HG03025 (cell line): Measurements from ENCODE around the gene POMGNT2.

Experiments
- ATAC-seq: cut with Tn5 transposase; IDR thresholded peaks from one replicate; pipeline ENCODE4 v1.9.1; 2021; ENCODE audit warnings: mild to moderate bottlenecking, moderate library complexity; ENCODE audit not compliant: unreplicated experiment, low FRiP score

Gene POMGNT2

DNA sequence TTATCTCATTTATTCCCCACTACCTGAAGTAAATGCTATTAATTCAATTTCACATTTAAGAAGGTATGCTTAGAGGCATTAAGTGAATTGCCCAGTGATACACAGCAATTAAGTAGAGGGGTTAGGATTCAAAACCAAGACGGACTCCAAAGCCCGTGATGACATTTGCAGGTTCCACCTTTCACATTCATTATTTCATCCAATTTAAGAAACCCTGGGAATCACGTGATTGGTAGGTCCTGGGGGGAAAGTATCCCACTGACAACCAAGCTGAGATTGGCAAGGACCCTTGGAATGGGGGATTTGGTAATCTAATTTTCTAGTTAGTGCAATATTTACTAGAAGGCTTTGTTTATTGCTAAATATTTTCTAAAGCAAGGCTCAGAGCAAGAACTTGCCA lies 1.8 kb downstream of the POMGNT2 start:
- no peak for ATAC-seq

- no peak for ATAC-seq
Observed at GRCh38 chr3:43102773-43103480, 3.0 kb downstream of the POMGNT2 start.

DNA sequence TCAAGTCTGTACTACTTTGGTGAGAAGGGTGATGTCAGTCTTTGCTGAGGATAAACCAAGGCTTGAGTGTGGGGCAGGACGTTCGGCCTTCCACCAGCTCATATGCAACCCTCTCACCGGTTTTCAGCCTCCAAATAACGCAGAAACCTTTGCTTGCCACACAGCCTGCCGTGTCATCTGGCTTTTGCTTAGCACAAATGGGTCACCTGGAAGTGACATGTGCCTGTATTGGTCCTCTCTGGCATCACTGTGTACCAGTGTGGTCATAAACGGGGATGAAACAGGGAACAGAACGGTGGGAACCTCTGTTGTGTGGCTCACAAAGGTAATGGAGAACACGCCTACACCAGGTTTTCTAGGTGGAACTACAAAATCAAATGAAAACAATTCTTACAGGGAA lies 7.1 kb downstream of the POMGNT2 start:
- ATAC-seq = no peak

GRCh38 chr3:43097400-43098080 lies 8.3 kb downstream of the POMGNT2 start:
- ATAC-seq = no peak

- ATAC-seq = no peak
Observed at GRCh38 chr3:43096761-43097160, 9.1 kb downstream of the POMGNT2 start.

- no peak for ATAC-seq
Observed at GRCh38 chr3:43095370-43095769, 10.5 kb downstream of the POMGNT2 start.

DNA sequence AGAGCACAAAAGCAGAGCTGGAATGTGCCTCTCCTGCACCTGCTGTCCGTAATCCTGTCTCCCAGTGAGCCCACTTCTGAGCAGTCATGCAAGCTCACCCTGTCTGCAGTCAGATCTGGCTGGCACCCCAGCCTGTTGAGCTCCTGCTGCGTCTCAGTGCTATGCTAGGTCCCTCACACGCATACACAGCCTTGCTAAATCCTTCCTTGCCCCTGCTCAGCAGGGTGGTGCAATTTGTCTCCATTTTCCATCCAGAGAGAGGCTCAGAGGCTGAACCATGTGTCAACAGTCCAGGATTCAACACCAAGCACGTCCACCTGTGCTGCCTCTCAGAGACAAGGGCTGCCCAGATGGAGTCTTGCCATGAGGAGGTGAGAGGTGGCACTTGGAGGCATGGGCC lies 11.0 kb downstream of the POMGNT2 start:
- ATAC-seq = no peak

DNA sequence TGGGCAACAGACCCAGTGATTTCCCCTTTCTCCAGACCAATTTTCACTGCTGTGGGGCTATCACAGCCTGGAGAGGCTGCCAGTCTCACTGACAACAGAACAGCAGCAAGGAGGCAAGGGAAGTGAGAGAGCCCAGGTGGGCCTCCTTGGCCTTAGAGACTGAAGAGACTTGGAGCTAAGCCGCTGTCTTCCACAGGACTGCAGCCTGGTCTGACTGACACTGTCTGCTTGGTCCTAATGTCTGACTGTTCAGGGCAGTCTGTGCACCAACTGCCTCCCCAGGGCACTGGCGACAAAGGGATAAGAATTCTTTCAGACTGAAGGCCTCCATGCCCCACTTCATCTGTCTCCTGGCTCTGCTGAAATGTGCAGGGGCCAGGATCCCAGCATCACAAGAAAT lies 11.5 kb downstream of the POMGNT2 start:
- no peak for ATAC-seq

DNA sequence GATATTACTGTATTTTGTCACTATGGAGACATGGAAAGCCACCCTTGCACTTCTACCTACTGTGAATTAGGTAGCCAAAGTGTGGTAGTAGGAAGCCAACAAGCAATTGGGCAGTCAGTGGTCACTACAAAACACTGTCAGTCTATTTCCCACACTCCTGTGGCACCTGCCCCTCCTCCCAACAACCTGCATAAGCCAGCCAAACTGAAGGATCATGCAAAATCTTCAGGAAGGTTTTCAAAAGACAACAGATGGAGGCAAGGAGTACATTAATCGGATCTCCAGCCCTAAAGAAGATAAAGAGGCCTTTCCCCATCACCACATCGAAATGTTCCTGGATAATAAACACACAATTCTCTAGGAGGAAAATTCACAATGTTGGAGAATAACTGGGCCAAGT lies 11.9 kb downstream of the POMGNT2 start:
- no peak for ATAC-seq

- ATAC-seq = no peak
Observed at GRCh38 chr3:43093006-43093405, 12.9 kb downstream of the POMGNT2 start.

DNA sequence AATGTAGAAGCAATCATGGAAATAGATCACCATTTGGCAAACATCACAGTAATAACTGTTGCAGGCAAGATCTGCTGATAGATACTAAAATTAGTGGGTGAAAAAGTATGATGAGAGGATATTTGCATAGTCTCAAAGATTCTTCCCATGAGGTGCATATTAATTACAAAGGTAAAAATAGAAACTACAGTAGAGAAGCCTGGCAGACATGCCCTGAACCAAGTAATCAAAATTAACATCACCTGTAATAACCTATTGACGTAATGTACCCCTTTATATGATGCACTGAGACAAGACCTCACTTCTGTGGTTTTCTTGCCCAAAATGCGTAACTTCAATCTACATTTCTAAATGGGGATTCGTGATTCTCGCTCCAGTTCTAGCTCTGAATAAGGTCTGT lies 14.4 kb downstream of the POMGNT2 start:
- ATAC-seq = no peak

GRCh38 chr3:43090238-43090637 lies 15.6 kb downstream of the POMGNT2 start:
- no peak for ATAC-seq

- no peak for ATAC-seq
Observed at GRCh38 chr3:43089081-43089480, 16.8 kb downstream of the POMGNT2 start.

GRCh38 chr3:43087249-43087776 lies 18.6 kb downstream of the POMGNT2 start:
- ATAC-seq = no peak

- no peak for ATAC-seq
Observed at GRCh38 chr3:43086460-43087165, 19.3 kb downstream of the POMGNT2 start.

DNA sequence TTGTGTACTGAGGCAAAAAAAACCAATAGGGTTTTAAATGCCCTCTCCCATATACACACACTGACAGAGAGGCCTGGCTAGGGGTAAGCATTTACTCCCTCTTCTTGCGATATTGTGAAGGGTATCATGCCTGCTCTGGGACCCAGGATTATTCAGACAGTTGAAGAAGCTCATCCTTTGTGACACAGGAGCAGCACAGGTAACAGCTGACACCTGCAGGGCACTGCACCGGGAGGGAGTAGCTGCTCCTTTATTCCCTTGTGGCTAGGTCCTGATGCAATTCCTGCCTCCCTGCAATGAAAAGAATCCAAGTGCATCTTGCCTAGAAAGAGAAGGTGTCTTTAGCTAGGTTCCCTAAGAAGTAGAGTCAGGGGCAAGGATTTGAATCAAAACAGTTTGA lies 23.4 kb downstream of the POMGNT2 start:
- ATAC-seq = no peak

DNA sequence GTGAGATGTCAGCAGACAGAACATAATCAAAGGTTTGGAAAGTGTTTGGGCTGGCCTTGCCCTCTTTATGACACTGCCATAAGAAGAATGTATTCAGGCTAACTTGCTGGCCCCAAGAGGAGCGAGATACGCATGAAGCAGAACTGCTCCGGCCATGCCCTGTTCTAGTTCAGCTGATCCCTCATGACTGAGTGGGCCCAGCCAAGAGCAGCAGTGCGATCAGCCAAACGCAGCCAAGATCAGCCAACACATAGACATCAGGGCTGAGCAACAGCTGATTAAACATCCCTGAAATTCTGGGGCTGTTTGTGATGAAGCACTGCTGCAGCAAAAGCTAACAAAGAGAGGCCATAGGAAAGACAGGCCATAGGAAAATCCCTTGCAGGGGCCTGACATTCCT lies 24.1 kb downstream of the POMGNT2 start:
- no peak for ATAC-seq

- no peak for ATAC-seq
Observed at GRCh38 chr3:43080726-43081568, 24.9 kb downstream of the POMGNT2 start.

- ATAC-seq = no peak
Observed at GRCh38 chr3:43079536-43080332, 26.1 kb downstream of the POMGNT2 start.

- no peak for ATAC-seq
Observed at GRCh38 chr3:43077707-43078106, 28.2 kb downstream of the POMGNT2 start.
